ENCODE results near the gene GCC2. TPM values are rescaled to one million over a fixed set of nuclear protein-coding genes. Genes with fewer than 3 reads are reported as not detected.

Gene GCC2
- total and polyA plus RNA-seq, 2 of the 13 experiments (the other 11 are each of a cell fraction or from before 2014, with no cell fraction given), result 17.6 to 22.5 TPM

GRCh38 chr2:108533832-108534583, 85.0 kb downstream of the GCC2 start, which contains the start of gene LIMS1 (continued):
- TF ChIP-seq ZNF382 (CRISPR knock-in tag; IDR thresholded peaks at IDR 0.05; ENCODE audit: borderline replicate concordance), result no peak
- TF ChIP-seq ZNF674 (CRISPR knock-in tag; IDR thresholded peaks at IDR 0.05; ENCODE audit: low read depth), result no peak
- peak; percentile 86; the same call in 1 of the 2 replicates for TF ChIP-seq ZNF20 (CRISPR knock-in tag; IDR thresholded peaks at IDR 0.05)
- TF ChIP-seq, protein P1, sequence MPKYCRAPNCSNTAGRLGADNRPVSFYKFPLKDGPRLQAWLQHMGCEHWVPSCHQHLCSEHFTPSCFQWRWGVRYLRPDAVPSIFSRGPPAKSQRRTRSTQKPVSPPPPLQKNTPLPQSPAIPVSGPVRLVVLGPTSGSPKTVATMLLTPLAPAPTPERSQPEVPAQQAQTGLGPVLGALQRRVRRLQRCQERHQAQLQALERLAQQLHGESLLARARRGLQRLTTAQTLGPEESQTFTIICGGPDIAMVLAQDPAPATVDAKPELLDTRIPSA (CRISPR knock-in tag; IDR thresholded peaks at IDR 0.05; ENCODE audit: borderline replicate concordance), result peak; percentile 89
- TF ChIP-seq ZNF225 (CRISPR knock-in tag; IDR thresholded peaks at IDR 0.05), result peak; percentile 93
- TF ChIP-seq ZFAT (CRISPR knock-in tag; conservative IDR thresholded peaks at IDR 0.05), result peak; percentile 76; the same call in 1 of the 2 replicates
- TF ChIP-seq GLI4 (CRISPR knock-in tag; IDR thresholded peaks at IDR 0.05; ENCODE audit: borderline replicate concordance), result peak; percentile 55
- no peak for TF ChIP-seq MLLT10 (CRISPR knock-in tag; IDR thresholded peaks at IDR 0.05)
- TF ChIP-seq ZNF496 (CRISPR knock-in tag; IDR thresholded peaks at IDR 0.05; ENCODE audit: insufficient replicate concordance), result no peak
- no peak for TF ChIP-seq STAT5B (CRISPR knock-in tag; IDR thresholded peaks at IDR 0.05)
- peak; percentile 55; the same call in 1 of the 2 replicates for TF ChIP-seq NCOA2 (CRISPR knock-in tag; IDR thresholded peaks at IDR 0.05)
- TF ChIP-seq KDM5B (CRISPR knock-in tag; IDR thresholded peaks at IDR 0.05; ENCODE audit: borderline replicate concordance), result peak; percentile 99
- peak; percentile 60 for TF ChIP-seq TBL1XR1 (IDR thresholded peaks at IDR 0.05; ENCODE audit: borderline replicate concordance, low read length, partially characterized antibody)
- peak; percentile 91 for TF ChIP-seq KLF11 (CRISPR knock-in tag; IDR thresholded peaks at IDR 0.05)
- peak; percentile 100 for TF ChIP-seq ZNF670 (CRISPR knock-in tag; IDR thresholded peaks at IDR 0.05; ENCODE audit: borderline replicate concordance)
- TF ChIP-seq, protein P2, sequence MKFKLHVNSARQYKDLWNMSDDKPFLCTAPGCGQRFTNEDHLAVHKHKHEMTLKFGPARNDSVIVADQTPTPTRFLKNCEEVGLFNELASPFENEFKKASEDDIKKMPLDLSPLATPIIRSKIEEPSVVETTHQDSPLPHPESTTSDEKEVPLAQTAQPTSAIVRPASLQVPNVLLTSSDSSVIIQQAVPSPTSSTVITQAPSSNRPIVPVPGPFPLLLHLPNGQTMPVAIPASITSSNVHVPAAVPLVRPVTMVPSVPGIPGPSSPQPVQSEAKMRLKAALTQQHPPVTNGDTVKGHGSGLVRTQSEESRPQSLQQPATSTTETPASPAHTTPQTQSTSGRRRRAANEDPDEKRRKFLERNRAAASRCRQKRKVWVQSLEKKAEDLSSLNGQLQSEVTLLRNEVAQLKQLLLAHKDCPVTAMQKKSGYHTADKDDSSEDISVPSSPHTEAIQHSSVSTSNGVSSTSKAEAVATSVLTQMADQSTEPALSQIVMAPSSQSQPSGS (CRISPR knock-in tag; IDR thresholded peaks at IDR 0.05), result peak; percentile 79
- peak; percentile 93 for TF ChIP-seq ZMAT3 (CRISPR knock-in tag; conservative IDR thresholded peaks at IDR 0.05)
- TF ChIP-seq NFKBIZ (CRISPR knock-in tag; IDR thresholded peaks at IDR 0.05), result peak; percentile 74; the same call in 1 of the 2 replicates
- no peak for TF ChIP-seq ATF7 (IDR thresholded peaks at IDR 0.05)
- TF ChIP-seq ATF7 (CRISPR knock-in tag; IDR thresholded peaks at IDR 0.05), result no peak; the same call in 1 of the 2 replicates
- TF ChIP-seq SNAPC2 (CRISPR knock-in tag; IDR thresholded peaks at IDR 0.05), result peak; percentile 89
- peak; percentile 56; the same call in 1 of the 2 replicates for TF ChIP-seq ZNF790 (CRISPR knock-in tag; IDR thresholded peaks at IDR 0.05; ENCODE audit: borderline replicate concordance)
- TF ChIP-seq ZNF652 (CRISPR knock-in tag; IDR thresholded peaks at IDR 0.05; ENCODE audit: borderline replicate concordance, low read depth), result 0 out of 2 replicates have a peak, but pooled peaks have one; percentile 44
